Cardiac septum (tissue), 1 donor: ENCODE data around the gene IGSF9. TPM values are rescaled to one million over a fixed set of nuclear protein-coding genes. Genes with fewer than 3 reads are reported as not detected.

Experiments
- DNase-seq: peaks from one replicate; pipeline ENCODE4 v3.0.0-alpha.2; 2020; ENCODE audit warnings: low spot score
- intact Hi-C: fragments of 100-400 bp; cut with DNase I; formaldehyde crosslinking; loops from one replicate; pipeline ENCODE4 v1.14.0; 2022
- total RNA-seq: library from RNA; stranded (reverse); fragmentation: NEBNext Ultra II Directional; extraction: Animal tissue kit (Norgen Biotek cat#: 25700); gene quantifications from one replicate; pipeline ENCODE4 v1.2.1, GENCODE V29; 2021
- donor health status: DM: no; HTN: no; CAD: no.

Gene IGSF9
- total RNA-seq, 1 donor from 2014 or later: not detected

DNA sequence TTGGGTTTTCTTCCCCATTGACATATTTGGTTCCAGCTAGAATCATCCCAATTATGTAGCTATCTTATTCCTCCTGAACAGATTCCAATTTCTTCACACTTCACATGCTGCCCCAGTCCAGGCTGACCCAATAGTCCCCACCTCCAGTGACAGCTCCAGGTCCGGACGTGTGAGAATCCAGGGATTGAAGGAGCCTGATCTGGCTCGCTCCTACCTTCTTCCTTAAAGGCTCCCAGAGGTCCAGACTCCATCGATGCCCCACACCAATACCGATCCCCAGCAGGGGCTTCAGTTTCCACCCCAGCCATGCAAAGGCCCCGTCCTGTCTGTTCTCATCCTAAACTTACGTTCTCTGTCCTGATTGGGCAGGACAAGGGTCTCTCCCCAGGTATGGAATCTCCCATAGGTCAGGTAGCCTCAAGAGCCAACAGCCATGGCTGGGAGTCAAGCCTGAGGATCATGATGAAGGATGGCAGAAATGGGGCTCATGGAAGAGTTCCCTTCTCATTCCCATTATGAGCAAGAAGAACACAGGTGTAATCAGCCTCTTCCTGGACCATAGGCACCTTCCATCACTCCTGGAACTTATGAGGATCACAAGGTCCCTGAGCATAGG is 29.0 kb upstream of the IGSF9 start:
- no peak for DNase-seq
- intact Hi-C loops: no loop called here

DNA sequence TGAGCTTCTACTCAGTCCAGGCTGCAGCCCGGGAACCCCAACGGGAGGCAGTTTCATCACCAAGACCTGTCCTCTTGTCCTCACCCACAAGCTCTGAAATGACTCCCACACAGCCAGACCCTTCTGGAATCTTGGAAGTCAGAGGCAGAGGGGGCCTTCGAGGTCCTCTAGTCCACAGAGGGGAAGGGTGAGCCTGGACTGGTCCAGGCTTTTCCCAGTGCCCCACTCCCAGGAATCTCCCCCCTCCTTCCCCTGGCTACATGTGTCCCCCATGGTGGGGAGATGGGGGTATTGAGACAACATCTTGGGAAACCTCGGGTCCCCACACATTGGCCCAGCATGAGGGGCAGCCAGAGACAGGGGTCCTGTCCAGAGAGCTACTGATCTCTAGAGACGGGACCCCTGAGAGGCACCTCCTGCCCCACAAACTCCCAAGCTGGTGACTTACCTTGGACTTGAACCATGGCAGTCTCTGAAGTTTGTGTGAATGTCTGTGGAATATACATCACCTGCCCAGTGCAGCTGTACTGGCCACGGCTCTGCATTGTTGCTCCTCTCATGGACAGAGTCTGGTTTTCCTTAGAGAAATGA is 28.0 kb upstream of the IGSF9 start:
- no peak for DNase-seq
- intact Hi-C loops: no loop called here

DNA sequence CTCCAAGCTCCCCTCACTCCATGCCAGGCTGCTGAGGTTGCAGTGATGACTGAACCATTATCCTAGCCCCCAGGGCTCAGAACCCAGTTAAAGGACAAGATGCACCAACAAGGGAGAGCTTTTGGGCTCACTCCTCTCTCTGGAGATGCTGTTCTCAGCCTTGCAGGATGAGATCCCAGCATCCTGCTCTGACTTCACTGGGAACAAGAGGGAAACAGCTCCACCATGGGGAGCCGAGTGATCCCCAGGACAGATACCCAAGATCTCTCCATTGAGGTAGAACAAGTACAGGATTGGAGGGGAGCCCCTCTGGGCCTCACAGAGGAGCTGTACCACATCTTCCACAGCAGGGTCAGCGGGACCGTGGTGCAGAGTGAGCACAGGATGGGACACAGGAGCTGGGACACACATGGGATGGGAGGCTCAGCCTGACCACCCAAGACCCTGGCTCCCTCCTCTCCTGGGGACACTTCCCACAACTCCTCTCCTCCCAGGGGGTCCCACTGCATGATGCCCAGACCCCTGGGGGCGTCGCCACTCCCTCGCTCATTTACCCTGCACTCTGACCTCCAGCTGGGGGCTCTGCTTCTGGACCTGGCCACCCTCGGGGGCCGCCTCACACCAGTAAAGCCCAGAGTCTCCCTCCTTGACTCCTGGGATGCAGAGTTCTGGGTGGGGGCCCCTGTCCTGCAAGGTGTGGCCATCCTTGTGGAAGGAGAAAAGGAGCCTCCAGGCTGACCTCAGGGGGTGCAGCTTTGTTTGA is 27.2 kb upstream of the IGSF9 start:
- DNase-seq: no peak
- intact Hi-C loops: no loop called here

DNA sequence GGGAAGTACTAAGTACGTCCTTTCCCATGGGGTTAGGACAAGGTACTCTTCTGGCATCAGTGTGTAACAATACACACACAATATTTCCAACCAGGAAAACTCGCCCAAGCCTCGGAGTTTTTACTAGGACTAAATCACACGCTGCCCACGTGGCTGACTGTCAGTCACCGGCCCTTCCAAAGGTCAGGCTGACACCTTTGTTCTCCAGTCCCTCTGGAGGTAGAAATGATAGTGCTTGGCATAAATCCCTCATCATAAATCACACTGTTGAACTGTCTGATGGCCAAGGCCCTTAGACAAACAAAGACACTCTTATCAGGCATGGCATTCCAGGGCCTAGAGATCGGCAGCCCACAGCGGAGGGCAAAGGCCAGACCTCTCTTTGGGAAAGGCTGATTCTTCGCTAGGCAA is 25.5 kb upstream of the IGSF9 start:
- intact Hi-C loops: no loop called here

DNA sequence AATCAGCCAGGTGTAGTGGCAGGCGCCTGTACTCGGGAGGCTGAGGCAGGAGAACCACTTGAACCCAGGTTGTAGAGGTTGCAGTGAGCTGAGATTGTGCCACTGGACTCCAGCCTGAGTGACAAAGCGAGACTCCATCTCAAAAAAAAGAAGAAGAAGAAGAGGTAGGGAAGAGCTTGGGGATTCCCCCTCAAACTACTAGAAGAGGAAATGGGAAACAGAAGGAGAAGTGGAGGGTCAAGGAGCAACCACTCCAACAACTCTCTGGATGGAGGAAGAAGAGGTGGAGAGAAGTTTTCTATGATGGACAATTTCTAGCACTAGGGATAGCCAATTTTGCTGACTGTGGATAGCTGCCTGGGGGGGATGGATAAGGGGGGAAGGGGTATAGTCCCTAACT is 23.5 kb upstream of the IGSF9 start:
- intact Hi-C loops: no loop called here
- no peak for DNase-seq

More for the DNA sequence above, 25.5 kb upstream of the IGSF9 start:
- DNase-seq: no peak

DNA sequence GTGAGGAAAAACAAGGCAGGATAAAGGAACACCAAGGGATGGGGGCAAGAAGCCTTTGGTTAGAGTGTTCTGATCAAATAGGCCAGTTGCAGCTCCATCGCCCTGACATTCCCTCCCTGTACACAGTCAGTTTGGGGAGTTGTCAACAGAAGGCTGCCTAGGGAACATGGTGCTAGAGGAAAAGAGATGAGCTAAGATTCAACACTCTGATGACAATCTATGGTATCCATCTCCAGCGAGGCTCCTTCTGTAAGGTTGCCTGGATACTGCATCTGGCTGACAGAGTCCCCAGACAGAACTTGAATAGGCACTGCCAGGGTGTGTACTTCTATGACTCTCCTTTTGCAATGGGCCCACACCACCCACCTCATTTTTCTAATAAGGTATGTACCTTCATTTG is 19.9 kb upstream of the IGSF9 start:
- DNase-seq: no peak
- intact Hi-C loops: no loop called here

DNA sequence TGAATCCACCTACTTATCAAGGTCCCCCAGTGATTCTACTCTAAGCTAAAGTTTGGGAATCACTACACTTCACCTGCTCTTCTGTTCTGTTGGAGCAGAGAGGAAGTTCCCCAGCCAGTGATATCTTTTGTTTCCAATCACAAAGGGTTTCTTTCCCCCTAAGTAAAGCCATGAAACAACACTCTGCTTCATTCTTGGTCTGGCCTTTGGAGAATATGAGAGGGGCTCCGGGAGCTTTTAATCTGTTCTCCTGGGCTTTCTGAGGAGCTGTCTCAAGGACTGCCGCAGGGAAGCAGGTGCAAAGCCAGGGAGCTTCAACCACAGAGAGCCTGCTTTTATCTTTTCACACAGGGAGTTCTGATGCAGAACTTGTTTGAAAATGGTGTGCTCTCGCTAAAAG is 18.7 kb upstream of the IGSF9 start:
- intact Hi-C loops: no loop called here

DNA sequence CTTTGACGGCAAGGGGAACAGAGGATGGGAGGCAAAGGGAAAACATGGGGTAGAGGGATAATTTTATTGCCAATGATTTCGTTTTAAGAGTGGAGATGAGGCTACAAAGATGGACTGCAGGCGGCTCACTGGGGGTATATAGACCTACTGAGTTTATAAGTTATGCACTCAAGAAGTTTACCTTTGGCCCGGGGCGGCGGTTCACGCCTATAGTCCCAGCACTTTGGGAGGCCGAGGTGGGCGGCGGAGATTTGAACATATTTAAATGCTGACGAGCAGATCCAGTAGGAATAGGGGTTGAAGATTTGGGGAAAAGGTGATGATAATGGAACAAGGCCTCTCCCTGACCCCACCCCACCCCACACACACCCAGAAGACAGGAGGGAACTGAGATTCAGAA is 16.8 kb upstream of the IGSF9 start:
- DNase-seq: peak; percentile 64

More for the DNA sequence above, 18.7 kb upstream of the IGSF9 start:
- DNase-seq: peak; percentile 31

DNA sequence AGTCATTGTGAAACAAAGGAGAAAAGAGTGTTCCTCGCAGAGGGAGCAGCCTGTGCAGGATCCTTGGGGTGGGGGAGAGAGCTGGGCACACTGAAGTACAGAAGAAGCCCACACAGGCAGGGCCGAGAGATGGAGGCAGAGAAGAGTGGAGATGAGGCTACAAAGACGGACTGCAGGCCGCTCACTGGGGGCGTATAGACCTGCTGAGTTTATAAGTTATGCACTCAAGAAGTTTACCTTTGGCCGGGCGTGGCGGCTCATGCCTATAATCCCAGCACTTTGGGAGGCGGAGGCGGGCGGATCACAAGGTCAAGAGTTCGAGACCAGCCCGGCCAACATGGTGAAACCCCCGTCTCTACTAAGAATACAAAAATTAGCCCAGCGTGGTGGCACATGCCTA is 16.2 kb upstream of the IGSF9 start:
- intact Hi-C loops: no loop called here
- peak; percentile 36 for DNase-seq

More for the DNA sequence above, 16.8 kb upstream of the IGSF9 start:
- intact Hi-C loops: no loop called here

DNA sequence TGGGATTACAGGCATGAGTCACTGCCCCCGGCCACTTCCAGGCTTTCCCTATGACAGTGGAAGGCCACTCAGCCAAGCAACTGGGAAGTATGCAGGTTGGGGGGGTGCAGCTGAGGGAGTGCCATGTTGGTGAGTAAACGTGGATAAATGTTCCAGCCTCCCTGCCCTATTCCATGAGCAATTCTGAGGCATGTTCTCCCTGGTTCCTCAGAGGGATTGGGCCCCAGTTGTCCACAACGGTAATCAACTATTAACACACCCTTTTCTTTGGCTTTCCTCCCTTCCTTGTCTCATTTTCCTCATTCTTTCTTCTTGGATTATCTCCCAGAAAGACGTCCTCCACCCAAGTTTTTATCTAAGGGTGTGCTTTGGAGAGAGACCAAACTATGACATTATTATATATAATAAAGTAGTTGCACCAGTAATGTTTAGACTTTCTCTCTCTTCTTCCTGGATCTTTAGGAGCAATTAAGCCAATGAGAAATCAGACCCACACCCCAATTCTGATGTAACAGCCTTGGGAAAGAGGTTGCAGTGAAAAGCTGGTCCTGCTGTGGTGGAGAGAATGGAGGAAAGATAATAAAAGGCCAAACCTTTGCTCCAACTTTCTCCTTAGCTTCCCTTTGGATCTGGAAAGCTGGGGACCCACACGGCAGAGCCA is 15.4 kb upstream of the IGSF9 start:
- peak; percentile 2 for DNase-seq

DNA sequence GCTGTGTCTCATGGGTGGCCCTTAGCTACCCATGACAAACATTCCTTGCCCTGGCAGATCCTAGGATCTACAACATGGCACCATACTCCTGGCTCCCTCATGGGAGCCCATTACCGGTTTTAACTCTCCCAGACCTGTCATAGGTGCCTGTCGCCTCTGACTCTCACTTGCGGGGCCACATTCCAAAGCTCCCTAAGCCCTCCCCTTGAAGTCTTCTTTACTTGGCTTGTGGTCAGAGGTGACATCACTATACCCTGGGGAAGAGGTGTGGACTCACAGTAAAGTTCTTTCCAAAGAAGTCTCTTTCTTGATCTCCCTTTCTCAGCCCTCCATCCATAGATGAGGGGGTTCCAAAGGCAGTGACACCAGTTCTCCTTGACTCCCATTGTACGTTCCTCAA is 14.0 kb upstream of the IGSF9 start:
- intact Hi-C loops: no loop called here

More for the DNA sequence above, 15.4 kb upstream of the IGSF9 start:
- intact Hi-C loops: no loop called here

DNA sequence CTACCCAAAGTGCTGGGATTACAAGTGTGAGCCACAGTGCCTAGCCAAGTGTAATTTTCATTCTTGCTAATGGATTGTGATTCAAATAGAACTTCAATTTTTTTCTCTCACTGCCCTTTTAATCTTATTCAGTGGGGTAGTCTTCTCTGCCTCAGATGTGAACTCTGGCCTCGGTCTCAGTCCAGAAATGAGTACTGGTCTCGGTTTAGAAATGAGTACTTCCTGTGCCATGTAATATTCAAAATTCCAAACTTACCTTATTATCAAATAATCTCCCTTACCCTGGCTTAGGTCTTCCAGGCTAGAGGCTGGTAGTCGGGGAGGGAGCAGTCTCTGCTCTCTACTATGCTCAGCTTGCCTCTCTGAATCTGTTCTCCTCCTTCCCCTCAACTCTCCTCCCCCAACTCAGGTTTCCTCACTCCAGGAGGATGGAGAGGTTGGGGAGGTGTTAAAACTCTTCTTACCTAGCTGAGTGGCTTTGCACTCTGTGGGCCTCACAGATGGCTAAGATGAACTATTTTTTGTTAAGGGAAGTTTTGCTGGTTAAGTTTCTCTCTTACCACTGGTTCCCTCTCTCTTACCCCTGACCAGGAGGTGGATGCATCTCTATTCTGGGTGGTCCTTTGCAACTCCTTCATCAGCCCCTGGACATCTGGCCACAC is 13.4 kb upstream of the IGSF9 start:
- DNase-seq: no peak
- intact Hi-C loops: no loop called here

More for the DNA sequence above, 14.0 kb upstream of the IGSF9 start:
- peak; percentile 39 for DNase-seq

DNA sequence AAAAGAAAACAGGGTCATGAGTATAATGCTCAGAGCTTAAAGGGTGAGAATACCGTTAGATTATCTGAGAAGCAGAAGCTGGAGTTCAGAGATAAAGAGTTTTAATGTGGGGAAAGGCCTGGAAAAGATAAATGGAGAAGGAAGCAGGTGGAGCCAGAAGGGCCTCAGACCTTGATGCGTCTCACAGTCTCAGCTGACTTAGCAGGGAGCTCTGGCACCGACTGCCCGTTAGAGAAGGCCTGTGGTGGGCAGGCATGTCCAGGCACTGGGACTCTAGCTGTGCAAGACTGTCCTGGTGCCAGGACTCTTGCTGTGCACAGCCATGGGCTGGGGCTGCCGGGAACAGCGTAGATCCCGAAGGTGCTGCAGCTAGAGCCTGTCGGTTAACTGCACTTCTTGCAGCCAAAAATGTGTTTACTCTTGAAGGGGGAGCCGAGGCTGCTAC is 12.4 kb upstream of the IGSF9 start:
- DNase-seq: peak; percentile 66
- intact Hi-C loops: no loop called here

DNA sequence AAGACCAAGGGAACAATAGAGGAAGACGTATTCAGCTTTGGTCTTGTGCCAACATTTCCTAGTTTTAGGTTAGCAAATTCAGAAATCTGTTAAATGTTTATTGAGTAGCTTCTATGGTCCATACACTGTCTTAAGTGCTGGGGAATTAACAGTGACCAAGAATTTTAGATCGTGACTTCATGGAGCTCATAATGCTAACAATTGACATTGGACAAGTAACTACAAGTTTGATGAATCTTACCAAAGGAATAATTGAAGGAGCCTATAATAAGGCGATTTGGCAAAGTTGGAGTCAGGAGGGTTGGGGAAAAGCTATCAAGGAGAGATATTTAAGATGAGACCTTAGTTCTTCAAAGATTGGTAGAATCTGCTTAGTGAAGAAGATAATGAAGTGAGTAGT is 10.0 kb upstream of the IGSF9 start:
- intact Hi-C loops: no loop called here
- no peak for DNase-seq

DNA sequence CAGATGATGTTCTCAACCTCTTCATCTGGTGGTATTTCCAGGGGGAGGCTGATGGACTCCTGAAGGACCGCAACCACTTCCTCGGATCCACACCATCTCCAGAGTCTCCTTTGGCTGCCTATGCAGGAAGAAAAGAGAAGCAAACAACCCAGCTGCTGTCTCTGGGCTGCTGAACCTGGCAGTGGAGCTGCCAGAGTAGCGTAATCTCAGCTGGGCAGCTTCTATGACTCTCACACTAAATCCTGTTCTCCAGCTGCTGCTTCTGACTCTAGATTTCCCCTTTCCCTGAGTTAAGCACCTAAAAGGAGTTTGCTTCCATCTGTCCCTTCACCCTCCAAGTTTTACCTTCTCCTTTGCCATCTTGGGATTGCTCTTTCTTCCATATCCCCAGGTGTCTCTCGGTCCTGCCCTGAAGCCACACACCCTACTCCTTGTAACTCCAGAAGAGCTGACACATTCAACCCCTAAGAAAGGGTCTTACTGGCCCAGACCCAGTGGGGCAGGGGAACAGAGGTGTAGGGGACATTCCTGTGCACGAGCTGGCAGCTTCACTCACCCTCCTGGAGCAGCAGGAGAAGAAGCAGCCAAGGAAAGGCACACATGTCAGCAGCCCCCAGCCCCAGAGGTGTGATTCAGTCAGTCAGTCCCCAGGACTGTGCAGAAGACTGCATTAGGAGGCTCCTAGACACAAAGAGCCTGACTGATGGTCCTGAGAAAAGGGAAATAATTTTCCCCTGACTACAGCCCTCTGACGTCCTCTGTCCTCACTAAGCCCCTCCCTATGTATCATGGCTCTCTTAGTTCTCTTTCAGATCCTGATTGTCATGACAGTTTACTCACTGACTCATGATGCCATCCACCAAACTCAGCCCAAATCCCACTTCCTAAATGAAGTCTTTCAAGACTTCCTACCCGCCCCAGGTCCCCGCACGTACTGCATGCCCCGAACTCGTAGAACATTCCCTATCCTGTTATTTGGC is 8.4 kb upstream of the IGSF9 start, which contains the start of gene SLAMF9:
Gene SLAMF9 (minus strand): TSS at position 702 of the 980 bp plus-strand sequence. CDS start 100 bp downstream, at position 602.
- peak; percentile 60 for DNase-seq
- intact Hi-C loops: no loop called here

DNA sequence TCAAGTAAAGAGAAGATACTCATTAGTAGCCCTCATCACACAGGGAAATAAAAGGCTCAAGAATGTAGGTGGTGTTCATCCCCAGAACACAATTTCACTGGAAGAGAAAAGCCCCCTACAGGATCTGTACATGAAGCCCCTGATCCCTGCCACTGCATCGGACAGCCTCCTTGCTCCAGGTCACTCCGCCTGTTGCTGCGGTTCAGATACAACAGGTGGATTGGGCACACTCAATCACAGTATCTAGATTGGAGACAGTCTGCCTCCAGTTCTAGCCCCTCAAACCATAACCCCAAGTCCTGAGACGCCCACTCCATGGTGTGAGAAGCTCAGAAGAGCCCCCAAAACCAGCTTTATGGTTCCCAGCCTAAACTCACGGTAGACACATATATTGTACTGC is 7.5 kb upstream of the IGSF9 start:
- intact Hi-C loops: no loop called here
- peak; percentile 27 for DNase-seq

DNA sequence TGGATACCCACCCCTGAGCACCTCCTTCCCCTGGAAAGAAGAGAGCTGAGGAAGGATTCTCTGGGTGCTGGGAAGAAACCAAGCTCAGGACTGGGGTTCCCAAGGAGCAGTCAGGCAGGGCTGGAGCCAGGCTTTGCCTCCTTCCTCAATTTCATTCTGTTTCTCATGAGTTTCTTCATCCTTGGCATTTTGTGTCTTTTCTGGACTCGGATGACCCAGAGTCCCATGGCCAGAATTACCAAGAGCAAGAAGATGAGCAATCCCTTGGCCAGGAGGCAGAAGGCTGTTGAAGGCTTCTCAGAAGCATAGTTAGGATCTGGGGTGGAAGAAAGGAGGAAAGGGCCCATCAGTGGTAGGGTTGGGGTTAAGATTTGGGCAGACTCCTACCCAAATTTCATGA is 6.1 kb upstream of the IGSF9 start:
- intact Hi-C loops: no loop called here
- no peak for DNase-seq

DNA sequence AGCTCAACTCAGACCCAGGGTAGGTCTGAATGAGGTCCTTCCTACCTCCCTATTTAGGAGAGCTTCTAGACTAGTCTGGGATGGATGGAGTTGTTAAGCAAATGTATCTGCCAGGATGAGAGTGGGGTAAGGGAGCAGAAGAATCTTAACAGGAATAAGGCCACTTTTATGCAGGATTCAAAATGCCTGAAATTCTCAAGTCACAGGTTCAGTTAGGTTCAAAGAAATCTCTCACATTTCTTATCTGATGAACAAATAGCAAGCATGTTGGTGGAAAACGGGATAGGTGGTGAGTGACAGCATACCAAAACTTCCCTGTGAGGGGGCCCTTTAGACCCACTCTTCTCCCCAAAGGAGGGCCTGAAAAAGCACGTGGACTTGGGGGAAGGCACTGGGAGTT is 5.6 kb upstream of the IGSF9 start:
- no peak for DNase-seq
- intact Hi-C loops: no loop called here
